ENCODE data around the gene HCN2. TPM values are rescaled to one million over a fixed set of nuclear protein-coding genes. Genes with fewer than 3 reads are reported as not detected.

The HCN2 gene
- total RNA-seq, 3 donors from 2014 or later: 0.20 to 0.24 (median 0.22) TPM

- H3K9me3 Mint-ChIP-seq: no peaks in the 10 kb centered on the region
- DNase-seq (no peak), ATAC-seq (no peak)
These were observed 29.6 kb upstream of the HCN2 start for GRCh38 chr19:560121-560520.

GRCh38 chr19:566403-566802, 23.3 kb upstream of the HCN2 start:
- no peaks in the 10 kb centered on the region for H3K27me3 Mint-ChIP-seq (ENCODE audit: low read depth)
- no peak overlapping the region for H3K4me3 Mint-ChIP-seq
- H3K9me3 Mint-ChIP-seq: no peaks in the 10 kb centered on the region
- H3K4me1 Mint-ChIP-seq (ENCODE audit: low read depth): peaks cover 9% of the 10 kb centered on the region
- DNase-seq (no peak), ATAC-seq (no peak)
- no peaks in the 10 kb centered on the region for H3K36me3 Mint-ChIP-seq (ENCODE audit: insufficient read depth)

More at GRCh38 chr19:560121-560520, 29.6 kb upstream of the HCN2 start:
- Mint-ChIP-seq H3K36me3 (ENCODE audit: insufficient read depth) (no peaks in the 10 kb centered on the region), H3K4me1 (ENCODE audit: low read depth) (no peaks in the 10 kb centered on the region), H3K27me3 (ENCODE audit: low read depth) (no peaks in the 10 kb centered on the region), H3K4me3 (no peak overlapping the region)

DNA sequence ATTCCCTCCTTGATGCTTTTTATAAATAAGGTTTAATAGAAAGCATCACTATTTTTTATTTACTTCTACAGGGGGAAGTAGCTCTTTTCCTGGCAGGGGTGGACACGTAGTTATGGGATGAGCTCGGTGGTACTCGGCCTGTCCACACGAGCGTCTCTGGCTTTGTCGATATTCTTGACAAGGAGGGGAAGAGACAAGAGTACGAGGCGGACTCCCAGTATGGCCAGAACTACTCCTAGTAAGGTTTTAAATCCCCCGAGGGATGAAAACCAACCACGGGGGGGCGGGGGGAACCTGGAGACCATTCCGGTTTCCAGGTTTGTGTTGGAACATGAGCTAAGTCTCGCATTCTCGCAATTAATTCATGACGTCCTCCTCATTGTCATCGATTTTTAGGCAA, 22.8 kb upstream of the HCN2 start:
- ATAC-seq: no peak

DNA sequence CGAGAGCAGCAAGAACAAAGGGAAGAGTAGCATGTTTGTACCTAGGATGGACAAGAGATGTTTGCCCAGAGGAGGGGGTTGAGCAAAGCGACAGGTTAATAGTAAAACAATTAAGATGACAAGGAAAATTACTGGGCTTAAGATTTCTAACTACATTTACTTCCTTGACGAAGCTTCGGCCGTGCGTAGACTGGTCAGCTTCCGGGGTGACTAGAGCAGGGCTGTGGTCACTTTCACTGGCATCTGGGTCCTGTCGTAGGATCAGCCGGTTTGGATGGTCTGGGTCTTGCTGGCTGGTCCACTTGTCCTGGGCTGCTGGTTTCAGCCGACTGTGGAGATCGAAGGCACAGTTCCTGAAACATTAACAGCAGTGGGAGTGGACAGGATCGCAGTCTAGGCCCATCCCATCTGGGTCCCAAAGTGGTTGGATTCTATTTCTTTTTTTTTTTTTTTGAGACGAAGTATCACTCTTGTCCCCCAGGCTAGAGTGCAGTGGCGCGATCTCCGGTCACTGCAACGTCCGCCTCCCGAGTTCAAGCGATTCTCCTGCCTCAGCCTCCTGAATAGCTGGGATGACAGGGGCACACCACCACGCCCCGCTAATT, 22.3 kb upstream of the HCN2 start:
- H3K4me1 Mint-ChIP-seq (ENCODE audit: low read depth): peaks cover 11% of the 10 kb centered on the region
- H3K27me3 Mint-ChIP-seq (ENCODE audit: low read depth): no peaks in the 10 kb centered on the region
- no peak for ATAC-seq

More for the DNA sequence above, 22.8 kb upstream of the HCN2 start:
- Mint-ChIP-seq H3K4me1 (ENCODE audit: low read depth) (peaks cover 9% of the 10 kb centered on the region), H3K36me3 (ENCODE audit: insufficient read depth) (no peaks in the 10 kb centered on the region), H3K9me3 (no peaks in the 10 kb centered on the region), H3K4me3 (no peak overlapping the region), H3K27me3 (ENCODE audit: low read depth) (no peaks in the 10 kb centered on the region)
- no peak for DNase-seq

GRCh38 chr19:570251-570686, 19.4 kb upstream of the HCN2 start:
- no peak for ATAC-seq
- Mint-ChIP-seq H3K4me3 (no peak overlapping the region), H3K36me3 (ENCODE audit: insufficient read depth) (no peaks in the 10 kb centered on the region), H3K4me1 (ENCODE audit: low read depth) (peaks cover 27% of the 10 kb centered on the region), H3K9me3 (no peaks in the 10 kb centered on the region), H3K27me3 (ENCODE audit: low read depth) (no peaks in the 10 kb centered on the region)
- DNase-seq: no peak

More for the DNA sequence above, 22.3 kb upstream of the HCN2 start:
- no peak overlapping the region for H3K4me3 Mint-ChIP-seq
- no peaks in the 10 kb centered on the region for H3K36me3 Mint-ChIP-seq (ENCODE audit: insufficient read depth)
- no peaks in the 10 kb centered on the region for H3K9me3 Mint-ChIP-seq
- no peak for DNase-seq

DNA sequence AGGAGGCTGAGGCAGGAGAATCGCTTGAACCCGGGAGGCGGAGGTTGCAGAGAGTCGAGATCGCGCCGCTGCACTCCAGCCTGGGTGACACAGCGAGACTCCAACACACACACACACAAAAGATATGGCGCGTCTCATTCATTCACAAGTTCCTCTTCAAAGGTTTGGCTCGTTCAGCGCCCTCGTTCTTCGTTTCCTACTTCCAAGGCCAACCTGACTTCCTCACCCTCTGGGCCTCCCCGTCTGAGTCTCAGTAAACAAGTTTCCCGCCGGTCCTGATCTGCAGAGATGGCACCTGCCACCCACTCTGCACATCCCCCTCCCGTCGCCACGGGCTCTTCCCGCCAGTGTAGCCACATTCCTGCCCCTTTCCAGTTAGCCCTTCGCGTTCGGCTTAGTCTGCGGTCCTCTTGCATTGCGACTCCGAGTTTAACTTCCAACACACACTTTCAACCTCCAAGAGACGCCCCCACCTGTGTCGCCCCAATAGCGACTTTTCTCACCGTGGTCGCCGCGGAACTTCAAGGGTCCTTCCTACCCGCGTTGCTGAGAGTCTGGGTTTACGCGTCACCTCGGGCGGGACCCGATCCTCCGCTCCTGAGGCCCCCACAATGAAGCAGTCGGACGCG, 18.6 kb upstream of the HCN2 start:
- Mint-ChIP-seq H3K36me3 (ENCODE audit: insufficient read depth) (no peaks in the 10 kb centered on the region), H3K9me3 (no peaks in the 10 kb centered on the region), H3K27me3 (ENCODE audit: low read depth) (no peaks in the 10 kb centered on the region), H3K4me1 (ENCODE audit: low read depth) (peaks cover 27% of the 10 kb centered on the region), H3K4me3 (peak overlapping the region; percentile 85)
- ATAC-seq (no peak), DNase-seq (no peak)

DNA sequence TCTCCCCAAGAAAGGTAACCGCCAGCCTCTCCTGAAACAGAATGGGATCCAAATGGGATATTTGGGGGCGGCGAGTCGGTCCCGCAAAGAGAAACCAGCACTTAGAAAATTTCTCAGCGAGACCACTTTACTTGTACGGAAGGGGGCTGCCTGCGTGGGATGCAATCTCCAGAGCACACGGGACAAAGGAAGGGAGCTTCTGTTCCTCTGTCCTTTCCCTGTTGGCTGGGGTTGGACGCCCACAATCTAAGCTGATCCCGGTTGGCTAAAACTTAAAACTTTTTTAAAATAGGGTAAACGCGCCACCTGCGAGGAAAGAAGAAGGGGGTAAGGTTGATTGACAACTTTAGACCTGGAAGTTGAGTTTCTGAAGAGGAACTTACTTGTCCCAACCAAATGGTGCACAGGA, 18.1 kb upstream of the HCN2 start:
- no peaks in the 10 kb centered on the region for H3K36me3 Mint-ChIP-seq (ENCODE audit: insufficient read depth)
- H3K4me3 Mint-ChIP-seq: peak overlapping the region; percentile 85
- H3K4me1 Mint-ChIP-seq (ENCODE audit: low read depth): peaks cover 28% of the 10 kb centered on the region
- no peaks in the 10 kb centered on the region for H3K27me3 Mint-ChIP-seq (ENCODE audit: low read depth)
- no peaks in the 10 kb centered on the region for H3K9me3 Mint-ChIP-seq
- DNase-seq (no peak), ATAC-seq (no peak)

GRCh38 chr19:572140-572742, 17.4 kb upstream of the HCN2 start, which contains the start of gene BSG:
Gene BSG, plus strand, starts transcription at chr19:572596. Its CDS starts 39 bp downstream, at chr19:572635.
- H3K9me3 Mint-ChIP-seq: no peaks in the 10 kb centered on the region
- peaks cover 31% of the 10 kb centered on the region for H3K4me1 Mint-ChIP-seq (ENCODE audit: low read depth)
- DNase-seq (peak; percentile 97), ATAC-seq (peak; percentile 88 to 89)
- H3K36me3 Mint-ChIP-seq (ENCODE audit: insufficient read depth): no peaks in the 10 kb centered on the region
- H3K27me3 Mint-ChIP-seq (ENCODE audit: low read depth): no peaks in the 10 kb centered on the region
- peak within 1 kb of the TSS; percentile 85 for H3K4me3 Mint-ChIP-seq

- no peaks in the 10 kb centered on the region for H3K27me3 Mint-ChIP-seq (ENCODE audit: low read depth)
- no peaks in the 10 kb centered on the region for H3K36me3 Mint-ChIP-seq (ENCODE audit: insufficient read depth)
- peak overlapping the region; percentile 85 for H3K4me3 Mint-ChIP-seq
- ATAC-seq (peak in 1 of 2 donors; percentile 29), DNase-seq (no peak)
- peaks cover 31% of the 10 kb centered on the region for H3K4me1 Mint-ChIP-seq (ENCODE audit: low read depth)
- no peaks in the 10 kb centered on the region for H3K9me3 Mint-ChIP-seq
These were observed 16.8 kb upstream of the HCN2 start for GRCh38 chr19:572743-573518.

GRCh38 chr19:573519-573825, 16.2 kb upstream of the HCN2 start:
- DNase-seq (no peak), ATAC-seq (no peak)
- H3K4me1 Mint-ChIP-seq (ENCODE audit: low read depth): peaks cover 31% of the 10 kb centered on the region
- no peaks in the 10 kb centered on the region for H3K9me3 Mint-ChIP-seq
- H3K27me3 Mint-ChIP-seq (ENCODE audit: low read depth): no peaks in the 10 kb centered on the region
- H3K4me3 Mint-ChIP-seq: peak overlapping the region; percentile 85
- H3K36me3 Mint-ChIP-seq (ENCODE audit: insufficient read depth): no peaks in the 10 kb centered on the region

- peak overlapping the region; percentile 61 for H3K4me3 Mint-ChIP-seq
- H3K36me3 Mint-ChIP-seq (ENCODE audit: insufficient read depth): no peaks in the 10 kb centered on the region
- H3K27me3 Mint-ChIP-seq (ENCODE audit: low read depth): no peaks in the 10 kb centered on the region
- no peak for DNase-seq
- ATAC-seq: no peak
- peaks cover 30% of the 10 kb centered on the region for H3K4me1 Mint-ChIP-seq (ENCODE audit: low read depth)
- no peaks in the 10 kb centered on the region for H3K9me3 Mint-ChIP-seq
These were observed 14.8 kb upstream of the HCN2 start for GRCh38 chr19:574658-575526.

DNA sequence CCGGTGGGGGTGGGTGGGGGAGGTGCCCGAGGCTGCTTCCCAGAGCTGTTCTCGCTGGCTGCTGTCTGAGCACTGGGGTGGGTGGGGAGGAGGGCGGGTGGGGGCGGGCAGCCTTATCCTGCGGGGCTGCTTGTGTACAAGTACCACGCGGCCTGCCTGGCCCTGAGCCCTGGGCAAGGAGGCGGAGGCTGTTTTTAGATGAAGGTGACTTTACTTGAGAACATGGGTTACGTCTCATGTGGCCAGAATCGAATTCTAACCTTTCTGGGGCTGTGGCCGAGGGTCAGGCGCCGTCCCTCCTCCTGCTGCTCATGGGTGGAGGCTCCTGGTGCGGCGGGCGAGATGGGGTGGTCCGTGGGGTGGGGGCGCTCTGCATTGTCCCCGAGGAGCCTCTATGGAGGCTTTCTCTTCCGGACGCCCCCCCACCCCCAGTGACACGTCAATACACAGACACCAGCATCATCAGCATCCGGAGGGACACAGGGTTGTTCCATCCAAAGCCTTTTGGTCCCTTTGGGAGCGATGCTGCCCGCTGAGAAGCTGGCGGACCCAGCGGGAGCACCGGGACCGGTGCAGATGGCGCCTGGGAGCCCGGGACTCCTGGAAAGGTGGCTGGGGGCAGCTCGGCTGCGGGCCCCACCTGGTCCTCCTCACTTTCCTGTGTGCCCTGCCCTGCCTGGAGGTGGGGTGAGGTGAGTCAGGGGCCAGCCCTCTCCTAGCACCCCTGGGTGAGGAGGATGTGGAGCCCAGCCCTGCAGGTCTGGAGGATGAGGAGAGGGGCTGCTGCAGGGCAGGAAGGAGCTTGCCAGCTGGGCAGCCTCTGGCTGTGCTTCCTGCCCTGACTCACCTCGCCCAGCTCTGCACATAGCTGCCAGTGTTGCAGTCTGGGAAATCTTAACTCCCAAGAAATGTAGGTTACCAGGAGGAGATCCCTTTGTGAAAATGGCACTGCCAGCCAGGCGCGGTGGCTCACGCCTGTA, 13.9 kb upstream of the HCN2 start:
- no peak overlapping the region for H3K4me3 Mint-ChIP-seq
- H3K27me3 Mint-ChIP-seq (ENCODE audit: low read depth): no peaks in the 10 kb centered on the region
- H3K9me3 Mint-ChIP-seq: no peaks in the 10 kb centered on the region
- H3K4me1 Mint-ChIP-seq (ENCODE audit: low read depth): peaks cover 29% of the 10 kb centered on the region
- ATAC-seq (no peak), DNase-seq (no peak)
- H3K36me3 Mint-ChIP-seq (ENCODE audit: insufficient read depth): no peaks in the 10 kb centered on the region

All from activated T-cell treated with anti-CD3 and anti-CD28 coated beads, Interleukin-2, amount 50 U/mL, for 4 hours (primary cell).